Hematopoietic multipotent progenitor cell treated with erythropoietin and hydrocortisone succinate and interleukin-3 and kit ligand, for 4 days (in vitro differentiated cells): Measurements from ENCODE around the gene XRRA1.

Experiments used
- DNase-seq: peaks from one replicate; pipeline ENCODE4 v3.0.0-alpha.2; 2015

The XRRA1 gene

GRCh38 chr11:74948898-74949752, at the start of gene XRRA1, which contains the start of gene SPCS2:
TSS of gene XRRA1 (minus strand) at chr11:74949091. CDS start at chr11:74940878, 8,213 bp downstream.
TSS of gene SPCS2 (plus strand) at chr11:74949266. CDS start at chr11:74949286, 20 bp downstream.
- peak; percentile 99 for DNase-seq

- no peak for DNase-seq
Observed at GRCh38 chr11:74992852-74993251, 44.0 kb upstream of the XRRA1 start.

- DNase-seq = no peak
Observed at GRCh38 chr11:74990941-74991340, 42.0 kb upstream of the XRRA1 start.

- DNase-seq = peak; percentile 19
Observed at GRCh38 chr11:74990150-74990549, 41.3 kb upstream of the XRRA1 start.

- DNase-seq = peak; percentile 24
Observed at GRCh38 chr11:74989260-74989638, 40.4 kb upstream of the XRRA1 start.

GRCh38 chr11:74988541-74989259, 39.8 kb upstream of the XRRA1 start, which contains the start of gene NEU3:
TSS of gene NEU3 (plus strand) at chr11:74988933. CDS start at chr11:74989061, 128 bp downstream.
- DNase-seq = peak; percentile 95

- no peak for DNase-seq
Observed at GRCh38 chr11:74984730-74985129, 35.8 kb upstream of the XRRA1 start.

- DNase-seq = no peak
Observed at GRCh38 chr11:74984070-74984469, 35.2 kb upstream of the XRRA1 start.

- no peak for DNase-seq
Observed at GRCh38 chr11:74981888-74982287, 33.0 kb upstream of the XRRA1 start.

- DNase-seq = peak; percentile 19
Observed at GRCh38 chr11:74980634-74981033, 31.7 kb upstream of the XRRA1 start.

- no peak for DNase-seq
Observed at GRCh38 chr11:74978041-74978440, 29.1 kb upstream of the XRRA1 start.

GRCh38 chr11:74971424-74971823, 22.5 kb upstream of the XRRA1 start:
- no peak for DNase-seq

GRCh38 chr11:74970852-74971395, 22.0 kb upstream of the XRRA1 start:
- DNase-seq = no peak

GRCh38 chr11:74966651-74967050, 17.8 kb upstream of the XRRA1 start:
- no peak for DNase-seq

- peak; percentile 27 for DNase-seq
Observed at GRCh38 chr11:74960128-74960527, 11.2 kb upstream of the XRRA1 start.

GRCh38 chr11:74957937-74958629, 9.2 kb upstream of the XRRA1 start:
- no peak for DNase-seq

GRCh38 chr11:74956397-74957015, 7.6 kb upstream of the XRRA1 start:
- no peak for DNase-seq

GRCh38 chr11:74954199-74954598, 5.3 kb upstream of the XRRA1 start:
- DNase-seq = no peak

GRCh38 chr11:74953451-74953850, 4.6 kb upstream of the XRRA1 start:
- no peak for DNase-seq

GRCh38 chr11:74952752-74953151, 3.9 kb upstream of the XRRA1 start:
- DNase-seq = no peak

- no peak for DNase-seq
Observed at GRCh38 chr11:74951226-74951625, 2.3 kb upstream of the XRRA1 start.

- no peak for DNase-seq
Observed at GRCh38 chr11:74950374-74950969, 1.6 kb upstream of the XRRA1 start.
